ENCODE results near the gene ZFYVE9.
A peak's percentile ranks its signal among the peaks of the same experiment; 100 is the strongest.

Gene ZFYVE9

GRCh38 chr1:52234708-52235107, 92.8 kb downstream of the ZFYVE9 start:
- peaks cover 6% of the 10 kb centered on the region for H3K36me3 ChIP-seq (ENCODE audit: low read depth)

GRCh38 chr1:52235646-52236045, 93.8 kb downstream of the ZFYVE9 start:
- H3K36me3 ChIP-seq (ENCODE audit: low read depth), result peaks cover 13% of the 10 kb centered on the region
- no peak for ATAC-seq (ENCODE audit: low read depth)
- peaks cover 22% of the 10 kb centered on the region for H3K4me1 ChIP-seq (ENCODE audit: insufficient read depth, poor library complexity, severe bottlenecking)
- no peak overlapping the region for H3K4me3 ChIP-seq (ENCODE audit: severe bottlenecking)
- no peaks in the 10 kb centered on the region for H3K27me3 ChIP-seq (ENCODE audit: insufficient read depth, poor library complexity, severe bottlenecking)
- TF ChIP-seq, protein P1, sequence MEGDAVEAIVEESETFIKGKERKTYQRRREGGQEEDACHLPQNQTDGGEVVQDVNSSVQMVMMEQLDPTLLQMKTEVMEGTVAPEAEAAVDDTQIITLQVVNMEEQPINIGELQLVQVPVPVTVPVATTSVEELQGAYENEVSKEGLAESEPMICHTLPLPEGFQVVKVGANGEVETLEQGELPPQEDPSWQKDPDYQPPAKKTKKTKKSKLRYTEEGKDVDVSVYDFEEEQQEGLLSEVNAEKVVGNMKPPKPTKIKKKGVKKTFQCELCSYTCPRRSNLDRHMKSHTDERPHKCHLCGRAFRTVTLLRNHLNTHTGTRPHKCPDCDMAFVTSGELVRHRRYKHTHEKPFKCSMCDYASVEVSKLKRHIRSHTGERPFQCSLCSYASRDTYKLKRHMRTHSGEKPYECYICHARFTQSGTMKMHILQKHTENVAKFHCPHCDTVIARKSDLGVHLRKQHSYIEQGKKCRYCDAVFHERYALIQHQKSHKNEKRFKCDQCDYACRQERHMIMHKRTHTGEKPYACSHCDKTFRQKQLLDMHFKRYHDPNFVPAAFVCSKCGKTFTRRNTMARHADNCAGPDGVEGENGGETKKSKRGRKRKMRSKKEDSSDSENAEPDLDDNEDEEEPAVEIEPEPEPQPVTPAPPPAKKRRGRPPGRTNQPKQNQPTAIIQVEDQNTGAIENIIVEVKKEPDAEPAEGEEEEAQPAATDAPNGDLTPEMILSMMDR (IDR thresholded peaks at IDR 0.05; ENCODE audit: poor library complexity, severe bottlenecking), result no peak
- no peak overlapping the region for H3K27ac ChIP-seq (ENCODE audit: poor library complexity, severe bottlenecking)
- H3K9me3 ChIP-seq (ENCODE audit: severe bottlenecking), result no peaks in the 10 kb centered on the region
- no peak for DNase-seq (ENCODE audit: low spot score)

More at GRCh38 chr1:52234708-52235107, 92.8 kb downstream of the ZFYVE9 start:
- H3K27me3 ChIP-seq (ENCODE audit: insufficient read depth, poor library complexity, severe bottlenecking), result no peaks in the 10 kb centered on the region
- no peak; the same call in 2 of the 3 replicates for ATAC-seq (ENCODE audit: low read depth)
- H3K4me3 ChIP-seq (ENCODE audit: severe bottlenecking), result no peak overlapping the region
- no peak for DNase-seq (ENCODE audit: low spot score)
- H3K9me3 ChIP-seq (ENCODE audit: severe bottlenecking), result no peaks in the 10 kb centered on the region
- TF ChIP-seq, protein P1 (IDR thresholded peaks at IDR 0.05; ENCODE audit: poor library complexity, severe bottlenecking), result no peak
- no peak overlapping the region for H3K27ac ChIP-seq (ENCODE audit: poor library complexity, severe bottlenecking)
- H3K4me1 ChIP-seq (ENCODE audit: insufficient read depth, poor library complexity, severe bottlenecking), result peaks cover 22% of the 10 kb centered on the region

GRCh38 chr1:52237430-52237829, 95.5 kb downstream of the ZFYVE9 start:
- Histone ChIP-seq H3K9me3 (ENCODE audit: severe bottlenecking) (no peaks in the 10 kb centered on the region), H3K4me1 (ENCODE audit: insufficient read depth, poor library complexity, severe bottlenecking) (peaks cover 22% of the 10 kb centered on the region), H3K27me3 (ENCODE audit: insufficient read depth, poor library complexity, severe bottlenecking) (no peaks in the 10 kb centered on the region), H3K36me3 (ENCODE audit: low read depth) (peaks cover 13% of the 10 kb centered on the region), H3K4me3 (ENCODE audit: severe bottlenecking) (no peak overlapping the region), H3K27ac (ENCODE audit: poor library complexity, severe bottlenecking) (no peak overlapping the region)
- peak; percentile 61 for ATAC-seq (ENCODE audit: low read depth)
- DNase-seq (ENCODE audit: low spot score), result no peak
- TF ChIP-seq, protein P1 (IDR thresholded peaks at IDR 0.05; ENCODE audit: poor library complexity, severe bottlenecking), result no peak

DNA sequence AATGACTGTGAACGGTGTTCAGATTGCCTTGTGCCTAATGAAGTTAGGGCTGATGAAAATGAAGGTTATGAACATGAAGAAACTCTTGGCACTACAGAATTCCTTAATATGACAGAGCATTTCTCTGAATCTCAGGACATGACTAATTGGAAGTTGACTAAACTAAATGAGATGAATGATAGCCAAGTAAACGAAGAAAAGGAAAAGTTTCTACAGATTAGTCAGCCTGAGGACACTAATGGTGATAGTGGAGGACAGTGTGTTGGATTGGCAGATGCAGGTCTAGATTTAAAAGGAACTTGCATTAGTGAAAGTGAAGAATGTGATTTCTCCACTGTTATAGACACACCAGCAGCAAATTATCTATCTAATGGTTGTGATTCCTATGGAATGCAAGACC, 96.6 kb downstream of the ZFYVE9 start:
- TF ChIP-seq, protein P1 (IDR thresholded peaks at IDR 0.05; ENCODE audit: poor library complexity, severe bottlenecking), result no peak
- H3K9me3 ChIP-seq (ENCODE audit: severe bottlenecking), result no peaks in the 10 kb centered on the region
- no peak for DNase-seq (ENCODE audit: low spot score)
- H3K27ac ChIP-seq (ENCODE audit: poor library complexity, severe bottlenecking), result peak overlapping the region; percentile 33
- ATAC-seq (ENCODE audit: low read depth), result peak; percentile 86
- H3K4me1 ChIP-seq (ENCODE audit: insufficient read depth, poor library complexity, severe bottlenecking), result peaks cover 22% of the 10 kb centered on the region
- no peaks in the 10 kb centered on the region for H3K27me3 ChIP-seq (ENCODE audit: insufficient read depth, poor library complexity, severe bottlenecking)
- peaks cover 13% of the 10 kb centered on the region for H3K36me3 ChIP-seq (ENCODE audit: low read depth)
- no peak overlapping the region for H3K4me3 ChIP-seq (ENCODE audit: severe bottlenecking)

DNA sequence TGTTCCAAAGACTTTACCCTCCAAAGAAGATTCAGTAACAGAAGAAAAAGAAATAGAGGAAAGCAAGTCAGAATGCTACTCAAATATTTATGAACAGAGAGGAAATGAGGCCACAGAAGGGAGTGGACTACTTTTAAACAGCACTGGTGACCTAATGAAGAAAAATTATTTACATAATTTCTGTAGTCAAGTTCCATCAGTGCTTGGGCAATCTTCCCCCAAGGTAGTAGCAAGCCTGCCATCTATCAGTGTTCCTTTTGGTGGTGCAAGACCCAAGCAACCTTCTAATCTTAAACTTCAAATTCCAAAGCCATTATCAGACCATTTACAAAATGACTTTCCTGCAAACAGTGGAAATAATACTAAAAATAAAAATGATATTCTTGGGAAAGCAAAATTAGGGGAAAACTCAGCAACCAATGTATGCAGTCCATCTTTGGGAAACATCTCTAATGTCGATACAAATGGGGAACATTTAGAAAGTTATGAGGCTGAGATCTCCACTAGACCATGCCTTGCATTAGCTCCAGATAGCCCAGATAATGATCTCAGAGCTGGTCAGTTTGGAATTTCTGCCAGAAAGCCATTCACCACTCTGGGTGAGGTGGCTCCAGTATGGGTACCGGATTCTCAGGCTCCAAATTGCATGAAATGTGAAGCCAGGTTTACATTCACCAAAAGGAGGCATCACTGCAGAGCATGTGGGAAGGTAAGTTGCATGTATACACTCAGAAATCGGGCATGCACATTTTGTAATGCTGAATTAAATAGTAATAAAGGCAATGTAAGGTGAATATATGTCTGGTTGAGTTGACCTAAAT, 97.2 kb downstream of the ZFYVE9 start:
- no peak for ATAC-seq (ENCODE audit: low read depth)

More for the DNA sequence above, 97.2 kb downstream of the ZFYVE9 start:
- no peaks in the 10 kb centered on the region for H3K27me3 ChIP-seq (ENCODE audit: insufficient read depth, poor library complexity, severe bottlenecking)
- H3K27ac ChIP-seq (ENCODE audit: poor library complexity, severe bottlenecking), result peak overlapping the region; percentile 33
- TF ChIP-seq, protein P1 (IDR thresholded peaks at IDR 0.05; ENCODE audit: poor library complexity, severe bottlenecking), result no peak
- H3K4me1 ChIP-seq (ENCODE audit: insufficient read depth, poor library complexity, severe bottlenecking), result peaks cover 22% of the 10 kb centered on the region
- no peaks in the 10 kb centered on the region for H3K9me3 ChIP-seq (ENCODE audit: severe bottlenecking)
- peaks cover 13% of the 10 kb centered on the region for H3K36me3 ChIP-seq (ENCODE audit: low read depth)
- no peak overlapping the region for H3K4me3 ChIP-seq (ENCODE audit: severe bottlenecking)
- no peak for DNase-seq (ENCODE audit: low spot score)

All from RWPE2 (cell line).